ENCODE measurements around the gene TMEM151B. TPM values are rescaled to one million over a fixed set of nuclear protein-coding genes. Genes with fewer than 3 reads are reported as not detected.

Gene TMEM151B
- total and polyA plus RNA-seq, 2 of the 13 experiments (the other 11 are each of a cell fraction or from before 2014, with no cell fraction given) = not detected

DNA sequence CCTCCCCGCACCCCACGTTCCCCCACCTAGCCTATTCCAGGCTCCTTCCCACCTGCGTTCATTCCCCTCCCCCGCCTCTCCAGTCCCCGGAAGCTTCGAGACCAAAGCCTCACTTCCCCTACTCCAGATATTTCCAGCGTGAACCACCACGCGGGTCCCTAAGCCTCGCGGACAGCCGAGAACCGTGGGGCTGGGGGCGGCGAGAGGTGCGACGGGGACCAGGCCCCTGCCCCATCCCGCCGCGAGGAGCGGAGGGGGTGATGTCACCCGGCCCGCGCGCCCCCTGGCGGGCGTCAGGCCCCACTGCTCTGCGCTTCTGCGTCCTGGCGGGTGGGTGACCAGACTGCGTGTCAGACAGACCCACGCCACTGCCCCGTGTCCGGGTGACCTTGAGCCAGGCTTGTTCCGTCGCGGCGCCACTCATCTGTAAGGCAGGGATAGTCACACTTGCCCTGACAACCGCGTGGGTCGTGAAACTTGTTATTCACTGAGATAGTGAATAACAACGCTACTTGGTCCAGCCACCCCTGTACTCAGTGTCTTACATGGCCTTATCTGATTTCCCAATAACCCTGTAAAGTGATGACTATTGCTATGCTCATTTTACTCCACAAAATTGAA lies 32.3 kb upstream of the TMEM151B start (continued):
- TF ChIP-seq, protein P1, sequence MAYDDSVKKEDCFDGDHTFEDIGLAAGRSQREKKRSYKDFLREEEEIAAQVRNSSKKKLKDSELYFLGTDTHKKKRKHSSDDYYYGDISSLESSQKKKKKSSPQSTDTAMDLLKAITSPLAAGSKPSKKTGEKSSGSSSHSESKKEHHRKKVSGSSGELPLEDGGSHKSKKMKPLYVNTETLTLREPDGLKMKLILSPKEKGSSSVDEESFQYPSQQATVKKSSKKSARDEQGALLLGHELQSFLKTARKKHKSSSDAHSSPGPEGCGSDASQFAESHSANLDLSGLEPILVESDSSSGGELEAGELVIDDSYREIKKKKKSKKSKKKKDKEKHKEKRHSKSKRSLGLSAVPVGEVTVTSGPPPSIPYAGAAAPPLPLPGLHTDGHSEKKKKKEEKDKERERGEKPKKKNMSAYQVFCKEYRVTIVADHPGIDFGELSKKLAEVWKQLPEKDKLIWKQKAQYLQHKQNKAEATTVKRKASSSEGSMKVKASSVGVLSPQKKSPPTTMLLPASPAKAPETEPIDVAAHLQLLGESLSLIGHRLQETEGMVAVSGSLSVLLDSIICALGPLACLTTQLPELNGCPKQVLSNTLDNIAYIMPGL (CRISPR knock-in tag; IDR thresholded peaks at IDR 0.05; ENCODE audit: borderline replicate concordance in 1 of 2, low read depth in 1 of 2) = peak; percentile 97 to 99
- TF ChIP-seq, protein P2, sequence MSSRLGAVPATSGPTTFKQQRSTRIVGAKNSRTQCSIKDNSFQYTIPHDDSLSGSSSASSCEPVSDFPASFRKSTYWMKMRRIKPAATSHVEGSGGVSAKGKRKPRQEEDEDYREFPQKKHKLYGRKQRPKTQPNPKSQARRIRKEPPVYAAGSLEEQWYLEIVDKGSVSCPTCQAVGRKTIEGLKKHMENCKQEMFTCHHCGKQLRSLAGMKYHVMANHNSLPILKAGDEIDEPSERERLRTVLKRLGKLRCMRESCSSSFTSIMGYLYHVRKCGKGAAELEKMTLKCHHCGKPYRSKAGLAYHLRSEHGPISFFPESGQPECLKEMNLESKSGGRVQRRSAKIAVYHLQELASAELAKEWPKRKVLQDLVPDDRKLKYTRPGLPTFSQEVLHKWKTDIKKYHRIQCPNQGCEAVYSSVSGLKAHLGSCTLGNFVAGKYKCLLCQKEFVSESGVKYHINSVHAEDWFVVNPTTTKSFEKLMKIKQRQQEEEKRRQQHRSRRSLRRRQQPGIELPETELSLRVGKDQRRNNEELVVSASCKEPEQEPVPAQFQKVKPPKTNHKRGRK (CRISPR knock-in tag; IDR thresholded peaks at IDR 0.05) = no peak
- TF ChIP-seq ZSCAN22 (CRISPR knock-in tag; IDR thresholded peaks at IDR 0.05) (no peak), FOXC1 (CRISPR knock-in tag; IDR thresholded peaks at IDR 0.05; ENCODE audit: borderline replicate concordance) (no peak; the same call in 1 of the 2 replicates), STAG1 (CRISPR knock-in tag; IDR thresholded peaks at IDR 0.05) (peak; percentile 65), GLI4 (CRISPR knock-in tag; IDR thresholded peaks at IDR 0.05; ENCODE audit: borderline replicate concordance) (no peak), ATF1 (CRISPR knock-in tag; IDR thresholded peaks at IDR 0.05) (no peak), NR1H2 (CRISPR knock-in tag; IDR thresholded peaks at IDR 0.05; ENCODE audit: borderline replicate concordance, low read depth) (no peak), ZNF674 (CRISPR knock-in tag; IDR thresholded peaks at IDR 0.05; ENCODE audit: low read depth) (no peak)
- TF ChIP-seq, protein P3, sequence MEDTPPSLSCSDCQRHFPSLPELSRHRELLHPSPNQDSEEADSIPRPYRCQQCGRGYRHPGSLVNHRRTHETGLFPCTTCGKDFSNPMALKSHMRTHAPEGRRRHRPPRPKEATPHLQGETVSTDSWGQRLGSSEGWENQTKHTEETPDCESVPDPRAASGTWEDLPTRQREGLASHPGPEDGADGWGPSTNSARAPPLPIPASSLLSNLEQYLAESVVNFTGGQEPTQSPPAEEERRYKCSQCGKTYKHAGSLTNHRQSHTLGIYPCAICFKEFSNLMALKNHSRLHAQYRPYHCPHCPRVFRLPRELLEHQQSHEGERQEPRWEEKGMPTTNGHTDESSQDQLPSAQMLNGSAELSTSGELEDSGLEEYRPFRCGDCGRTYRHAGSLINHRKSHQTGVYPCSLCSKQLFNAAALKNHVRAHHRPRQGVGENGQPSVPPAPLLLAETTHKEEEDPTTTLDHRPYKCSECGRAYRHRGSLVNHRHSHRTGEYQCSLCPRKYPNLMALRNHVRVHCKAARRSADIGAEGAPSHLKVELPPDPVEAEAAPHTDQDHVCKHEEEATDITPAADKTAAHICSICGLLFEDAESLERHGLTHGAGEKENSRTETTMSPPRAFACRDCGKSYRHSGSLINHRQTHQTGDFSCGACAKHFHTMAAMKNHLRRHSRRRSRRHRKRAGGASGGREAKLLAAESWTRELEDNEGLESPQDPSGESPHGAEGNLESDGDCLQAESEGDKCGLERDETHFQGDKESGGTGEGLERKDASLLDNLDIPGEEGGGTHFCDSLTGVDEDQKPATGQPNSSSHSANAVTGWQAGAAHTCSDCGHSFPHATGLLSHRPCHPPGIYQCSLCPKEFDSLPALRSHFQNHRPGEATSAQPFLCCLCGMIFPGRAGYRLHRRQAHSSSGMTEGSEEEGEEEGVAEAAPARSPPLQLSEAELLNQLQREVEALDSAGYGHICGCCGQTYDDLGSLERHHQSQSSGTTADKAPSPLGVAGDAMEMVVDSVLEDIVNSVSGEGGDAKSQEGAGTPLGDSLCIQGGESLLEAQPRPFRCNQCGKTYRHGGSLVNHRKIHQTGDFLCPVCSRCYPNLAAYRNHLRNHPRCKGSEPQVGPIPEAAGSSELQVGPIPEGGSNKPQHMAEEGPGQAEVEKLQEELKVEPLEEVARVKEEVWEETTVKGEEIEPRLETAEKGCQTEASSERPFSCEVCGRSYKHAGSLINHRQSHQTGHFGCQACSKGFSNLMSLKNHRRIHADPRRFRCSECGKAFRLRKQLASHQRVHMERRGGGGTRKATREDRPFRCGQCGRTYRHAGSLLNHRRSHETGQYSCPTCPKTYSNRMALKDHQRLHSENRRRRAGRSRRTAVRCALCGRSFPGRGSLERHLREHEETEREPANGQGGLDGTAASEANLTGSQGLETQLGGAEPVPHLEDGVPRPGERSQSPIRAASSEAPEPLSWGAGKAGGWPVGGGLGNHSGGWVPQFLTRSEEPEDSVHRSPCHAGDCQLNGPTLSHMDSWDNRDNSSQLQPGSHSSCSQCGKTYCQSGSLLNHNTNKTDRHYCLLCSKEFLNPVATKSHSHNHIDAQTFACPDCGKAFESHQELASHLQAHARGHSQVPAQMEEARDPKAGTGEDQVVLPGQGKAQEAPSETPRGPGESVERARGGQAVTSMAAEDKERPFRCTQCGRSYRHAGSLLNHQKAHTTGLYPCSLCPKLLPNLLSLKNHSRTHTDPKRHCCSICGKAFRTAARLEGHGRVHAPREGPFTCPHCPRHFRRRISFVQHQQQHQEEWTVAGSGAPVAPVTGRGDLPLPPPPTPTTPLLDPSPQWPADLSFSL (CRISPR knock-in tag; IDR thresholded peaks at IDR 0.05) = no peak
- TF ChIP-seq, protein P4, sequence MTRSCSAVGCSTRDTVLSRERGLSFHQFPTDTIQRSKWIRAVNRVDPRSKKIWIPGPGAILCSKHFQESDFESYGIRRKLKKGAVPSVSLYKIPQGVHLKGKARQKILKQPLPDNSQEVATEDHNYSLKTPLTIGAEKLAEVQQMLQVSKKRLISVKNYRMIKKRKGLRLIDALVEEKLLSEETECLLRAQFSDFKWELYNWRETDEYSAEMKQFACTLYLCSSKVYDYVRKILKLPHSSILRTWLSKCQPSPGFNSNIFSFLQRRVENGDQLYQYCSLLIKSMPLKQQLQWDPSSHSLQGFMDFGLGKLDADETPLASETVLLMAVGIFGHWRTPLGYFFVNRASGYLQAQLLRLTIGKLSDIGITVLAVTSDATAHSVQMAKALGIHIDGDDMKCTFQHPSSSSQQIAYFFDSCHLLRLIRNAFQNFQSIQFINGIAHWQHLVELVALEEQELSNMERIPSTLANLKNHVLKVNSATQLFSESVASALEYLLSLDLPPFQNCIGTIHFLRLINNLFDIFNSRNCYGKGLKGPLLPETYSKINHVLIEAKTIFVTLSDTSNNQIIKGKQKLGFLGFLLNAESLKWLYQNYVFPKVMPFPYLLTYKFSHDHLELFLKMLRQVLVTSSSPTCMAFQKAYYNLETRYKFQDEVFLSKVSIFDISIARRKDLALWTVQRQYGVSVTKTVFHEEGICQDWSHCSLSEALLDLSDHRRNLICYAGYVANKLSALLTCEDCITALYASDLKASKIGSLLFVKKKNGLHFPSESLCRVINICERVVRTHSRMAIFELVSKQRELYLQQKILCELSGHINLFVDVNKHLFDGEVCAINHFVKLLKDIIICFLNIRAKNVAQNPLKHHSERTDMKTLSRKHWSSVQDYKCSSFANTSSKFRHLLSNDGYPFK (CRISPR knock-in tag; IDR thresholded peaks at IDR 0.05; ENCODE audit: borderline replicate concordance) = peak; percentile 36; the same call in 1 of the 2 replicates
- TF ChIP-seq, protein P5, sequence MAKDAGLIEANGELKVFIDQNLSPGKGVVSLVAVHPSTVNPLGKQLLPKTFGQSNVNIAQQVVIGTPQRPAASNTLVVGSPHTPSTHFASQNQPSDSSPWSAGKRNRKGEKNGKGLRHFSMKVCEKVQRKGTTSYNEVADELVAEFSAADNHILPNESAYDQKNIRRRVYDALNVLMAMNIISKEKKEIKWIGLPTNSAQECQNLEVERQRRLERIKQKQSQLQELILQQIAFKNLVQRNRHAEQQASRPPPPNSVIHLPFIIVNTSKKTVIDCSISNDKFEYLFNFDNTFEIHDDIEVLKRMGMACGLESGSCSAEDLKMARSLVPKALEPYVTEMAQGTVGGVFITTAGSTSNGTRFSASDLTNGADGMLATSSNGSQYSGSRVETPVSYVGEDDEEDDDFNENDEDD (CRISPR knock-in tag; IDR thresholded peaks at IDR 0.05; ENCODE audit: borderline replicate concordance) = no peak

Measured in HepG2 (cell line).